Iris pigment epithelial cell (primary cell): Measurements from ENCODE around the gene MYO1B.
"Not testable (repeated sequence)": the region's sequence is repeated elsewhere in the genome, so short reads cannot be mapped to it uniquely, and the experiment has no call there.

Experiments used
- DNase-seq: peaks from one replicate; pipeline ENCODE4 v3.0.0-alpha.2; 2011; ENCODE audit warnings: low read depth

The MYO1B gene

GRCh38 chr2:191405546-191405945 is 160.3 kb downstream of the MYO1B start:
- DNase-seq: no peak

DNA sequence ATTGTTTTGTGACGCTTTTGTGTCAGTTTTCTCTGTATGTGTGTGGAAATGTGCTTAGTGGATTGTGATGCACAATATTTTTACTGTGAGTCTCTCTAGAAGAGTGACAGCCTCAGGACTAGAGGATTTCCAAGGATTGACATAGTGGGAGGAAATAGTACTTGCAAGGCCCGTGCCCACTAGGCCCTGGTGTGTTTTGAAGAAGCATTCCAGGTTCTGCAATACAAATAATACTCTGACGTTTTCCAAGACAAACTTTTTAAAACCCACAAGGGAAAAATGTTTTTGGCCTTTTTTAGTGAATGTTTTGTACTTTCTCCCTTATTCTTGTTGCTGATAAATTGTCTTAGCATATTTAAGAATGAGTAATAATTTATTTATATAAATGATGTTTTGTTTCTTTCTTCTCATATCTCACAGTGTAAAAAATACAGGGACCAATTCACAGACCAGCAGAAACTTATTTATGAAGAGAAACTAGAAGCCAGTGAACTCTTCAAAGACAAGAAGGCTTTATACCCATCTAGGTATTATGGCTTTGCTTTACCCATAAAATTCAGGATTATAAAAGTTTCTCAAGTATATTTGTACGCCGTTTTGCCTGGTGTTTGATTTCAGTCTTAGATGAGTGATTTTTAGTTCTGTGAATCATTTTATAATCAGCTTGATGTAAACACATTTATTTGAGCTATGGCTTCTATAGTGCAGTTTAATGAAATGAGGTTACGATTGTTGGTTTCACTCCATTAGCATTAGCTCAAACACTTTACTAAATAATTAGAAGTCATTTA is 165.6 kb downstream of the MYO1B start:
- DNase-seq: no peak

DNA sequence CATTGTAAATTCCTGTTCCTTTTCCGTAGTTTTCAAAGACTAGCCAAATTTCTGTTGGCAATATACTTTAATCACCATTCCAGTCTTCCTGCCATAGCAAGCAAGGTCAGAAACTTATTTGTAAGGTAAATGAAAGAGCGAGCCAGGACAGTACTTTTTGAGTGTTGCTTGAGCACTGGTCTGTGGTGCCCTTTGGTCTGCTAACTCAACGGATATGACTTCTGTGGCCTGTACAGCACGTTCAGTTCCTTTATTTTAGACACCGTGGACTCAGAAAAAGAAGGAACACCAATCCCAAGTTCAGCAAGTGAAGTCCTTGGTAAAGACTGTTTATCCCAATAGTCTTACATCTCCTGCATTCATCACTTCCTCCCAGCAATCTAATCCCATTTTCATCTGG is 166.3 kb downstream of the MYO1B start:
- no peak for DNase-seq

DNA sequence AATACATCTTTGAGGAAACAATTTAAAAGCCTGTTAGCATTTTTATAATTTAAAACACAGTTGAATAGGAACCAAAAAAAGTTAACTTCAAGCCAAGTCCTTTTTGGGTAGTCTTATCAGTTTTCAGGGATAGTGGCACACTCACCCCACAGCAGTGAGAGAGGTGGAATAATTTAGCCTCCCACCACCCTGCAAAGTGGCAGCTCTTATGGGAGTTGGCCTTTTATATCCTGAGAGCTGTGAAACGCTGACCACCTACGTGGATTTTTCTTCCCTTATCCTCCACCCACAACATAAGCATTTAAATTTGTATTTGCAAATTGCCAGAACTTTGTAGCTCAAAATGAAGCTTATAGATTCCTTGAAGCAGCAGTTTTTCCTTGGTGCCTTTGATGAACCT is 167.1 kb downstream of the MYO1B start:
- no peak for DNase-seq

DNA sequence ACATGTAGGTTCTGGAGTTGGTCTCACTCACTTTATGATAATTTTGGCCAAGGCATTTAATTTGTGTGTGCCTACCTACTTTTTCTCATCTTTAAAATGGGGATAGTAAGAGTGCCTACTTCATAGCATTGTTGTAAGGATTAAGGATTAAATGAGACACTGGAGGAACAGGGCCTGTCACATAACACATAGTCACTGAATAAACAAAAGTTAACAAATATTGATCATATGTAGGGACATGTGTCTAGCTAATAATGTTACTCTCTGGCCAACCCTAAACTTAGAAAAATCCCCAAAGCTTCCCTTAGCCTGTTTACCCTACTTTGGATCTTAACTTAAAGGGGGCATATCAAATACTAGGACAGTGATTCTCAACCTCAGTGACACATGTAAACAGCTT is 169.9 kb downstream of the MYO1B start:
- no peak for DNase-seq

GRCh38 chr2:191415858-191416257 is 170.7 kb downstream of the MYO1B start:
- no peak for DNase-seq

GRCh38 chr2:191417746-191418145 is 172.5 kb downstream of the MYO1B start:
- DNase-seq: no peak

DNA sequence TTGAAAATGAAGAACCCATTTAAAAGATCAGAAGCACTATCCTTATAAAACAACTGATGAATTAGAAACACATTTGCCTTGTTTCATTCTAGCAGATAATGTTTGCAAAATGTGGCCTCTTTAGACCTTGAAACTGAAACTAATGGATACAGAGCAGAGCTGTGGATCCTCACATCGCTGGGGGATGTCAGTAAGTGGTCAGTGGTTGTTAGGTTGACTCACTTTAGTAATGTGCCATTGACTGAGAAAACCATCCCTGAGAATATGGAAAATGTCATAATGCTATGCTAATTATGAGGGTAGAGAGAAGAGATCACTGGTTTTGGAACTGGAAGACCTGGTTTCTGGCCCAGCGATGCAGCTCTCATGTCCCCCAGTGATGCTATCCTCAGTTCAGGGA is 176.7 kb downstream of the MYO1B start:
- no peak for DNase-seq

GRCh38 chr2:191427031-191427430 is 181.8 kb downstream of the MYO1B start:
- no peak for DNase-seq

- no peak for DNase-seq
These were observed 182.9 kb downstream of the MYO1B start for GRCh38 chr2:191428141-191428540.

GRCh38 chr2:191430476-191430875 is 185.3 kb downstream of the MYO1B start:
- DNase-seq: no peak

GRCh38 chr2:191432121-191432520 is 186.9 kb downstream of the MYO1B start:
- DNase-seq: no peak

DNA sequence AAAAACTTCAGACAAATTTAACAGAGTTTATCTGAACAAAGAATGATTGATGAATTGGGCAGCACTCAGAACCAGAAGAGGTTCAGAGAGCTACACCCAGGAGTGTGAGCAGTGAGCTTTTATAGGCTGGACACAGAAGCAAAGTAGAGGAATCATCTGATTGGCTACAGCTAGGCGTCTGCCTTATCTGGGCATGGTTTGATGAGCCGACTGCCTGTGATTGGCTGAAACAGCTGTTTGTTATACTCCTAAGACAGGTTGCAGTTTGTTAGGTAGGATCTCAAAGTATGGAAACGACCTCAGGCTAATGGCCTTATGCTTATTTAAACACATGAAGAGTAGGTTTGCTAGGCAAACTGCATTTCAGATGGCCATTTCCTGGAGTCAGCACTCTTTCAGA is 188.9 kb downstream of the MYO1B start:
- no peak for DNase-seq

- DNase-seq: no peak
These were observed 189.9 kb downstream of the MYO1B start for GRCh38 chr2:191435141-191435540.

- no peak for DNase-seq
These were observed 191.3 kb downstream of the MYO1B start for GRCh38 chr2:191436368-191437055.

GRCh38 chr2:191439481-191439880 is 194.3 kb downstream of the MYO1B start:
- DNase-seq: no peak

DNA sequence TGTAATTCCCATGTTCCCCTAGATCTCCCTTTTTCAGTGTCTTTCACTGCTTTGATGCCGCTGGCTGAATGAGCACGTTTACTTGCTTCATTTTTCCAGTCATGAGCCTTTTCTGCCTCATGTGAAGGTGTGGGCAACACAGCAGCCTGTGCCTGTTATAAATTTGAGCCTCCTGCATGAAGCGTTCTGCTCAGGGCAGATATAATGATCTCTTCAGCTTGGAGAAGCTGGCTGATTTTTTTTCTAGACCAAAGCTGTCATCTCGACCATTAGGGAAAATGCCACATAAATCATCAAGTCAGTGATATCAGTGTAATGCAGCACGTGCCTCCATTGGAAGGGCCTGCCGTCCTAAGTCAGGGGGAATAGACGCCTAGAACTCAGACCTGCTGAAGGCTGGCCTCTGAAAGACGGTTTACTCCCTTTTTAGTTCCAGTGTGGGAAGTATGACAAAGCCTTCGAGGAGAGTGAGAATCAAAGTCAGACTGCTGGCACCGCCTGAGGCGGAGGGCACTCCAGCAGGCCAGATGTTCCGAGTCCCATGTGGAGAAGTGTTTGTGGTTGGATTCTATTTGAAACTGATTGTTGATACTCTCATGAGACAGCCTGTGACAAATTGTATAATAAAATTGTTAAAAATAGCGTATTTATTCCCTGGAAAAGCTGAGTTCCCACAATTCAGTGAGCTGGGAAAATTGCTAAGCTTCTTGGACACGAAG is 196.5 kb downstream of the MYO1B start:
- no peak for DNase-seq

DNA sequence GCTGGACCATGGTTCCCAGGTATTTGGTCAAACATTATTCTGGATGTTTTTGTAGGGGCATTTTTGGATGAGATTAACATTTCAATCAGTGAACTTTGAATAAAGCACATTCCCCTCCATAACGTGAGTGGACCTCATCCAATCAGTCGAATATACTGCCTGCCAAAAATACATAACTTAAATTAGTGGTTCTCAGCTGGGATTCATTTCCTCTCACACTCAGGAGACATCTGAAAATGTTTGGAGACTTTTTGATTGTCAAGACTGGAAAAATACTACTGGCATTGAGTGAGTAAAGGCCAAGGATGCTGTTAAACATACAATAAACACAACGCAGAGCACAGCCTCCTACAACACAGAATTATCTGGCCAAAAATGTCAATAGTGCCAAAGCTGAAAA is 198.2 kb downstream of the MYO1B start:
- no peak for DNase-seq

DNA sequence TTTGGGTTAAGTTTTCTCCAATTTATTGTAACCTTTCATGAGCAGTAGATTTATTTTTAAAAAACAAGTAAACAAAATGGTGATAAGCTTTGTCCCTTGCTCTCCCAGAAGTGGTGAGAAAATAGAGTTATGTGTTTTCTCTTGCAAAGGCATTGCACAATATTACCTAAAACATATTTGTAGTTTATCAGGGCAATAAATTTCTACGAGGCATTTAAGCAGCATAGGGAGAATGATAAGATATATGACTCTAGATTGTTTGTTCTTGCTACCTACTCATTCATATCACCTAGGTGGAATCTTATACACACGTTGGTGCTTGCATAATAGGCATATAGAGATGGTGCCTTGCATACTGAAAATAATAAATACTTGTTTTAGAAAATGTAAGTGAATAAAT is 201.7 kb downstream of the MYO1B start:
- no peak for DNase-seq

- no peak for DNase-seq
These were observed 205.9 kb downstream of the MYO1B start for GRCh38 chr2:191451116-191451515.

DNA sequence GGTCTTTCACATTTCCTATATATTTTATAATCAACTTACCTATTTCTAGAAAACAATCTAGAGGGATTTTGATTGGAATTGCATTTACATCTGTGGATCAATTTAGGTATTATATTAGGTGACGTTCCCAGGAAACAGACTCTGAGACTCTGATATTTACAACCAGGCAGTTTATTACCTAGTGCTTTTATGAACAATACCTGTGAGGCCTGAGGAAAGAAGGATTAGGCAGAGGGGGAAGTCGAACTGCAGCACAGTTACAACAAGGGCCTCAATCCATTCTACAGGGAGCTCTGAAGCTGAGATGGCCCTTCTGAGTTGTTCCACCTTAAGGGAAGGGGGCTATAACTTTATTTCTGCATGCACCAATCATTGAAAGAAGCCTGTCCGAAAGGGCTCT is 206.9 kb downstream of the MYO1B start:
- no peak for DNase-seq

GRCh38 chr2:191453761-191454160 is 208.6 kb downstream of the MYO1B start:
- DNase-seq: no peak

DNA sequence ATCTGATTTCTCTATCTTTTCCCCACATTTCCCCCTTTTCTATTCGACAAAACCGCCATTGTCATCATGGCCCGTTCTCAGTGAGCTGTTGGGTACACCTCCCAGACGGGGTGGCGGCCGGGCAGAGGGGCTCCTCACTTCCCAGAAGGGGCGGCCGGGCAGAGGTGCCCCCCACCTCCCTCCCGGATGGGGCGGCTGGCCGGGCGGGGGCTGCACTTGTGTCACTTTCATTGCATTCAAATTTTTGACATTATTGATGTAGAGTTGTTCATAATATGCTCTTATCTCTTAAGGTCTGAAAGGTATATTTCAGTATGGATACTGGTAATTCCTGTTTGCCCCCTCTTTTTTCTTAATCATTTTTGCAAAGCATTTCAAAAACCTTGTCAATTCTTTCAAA is 211.3 kb downstream of the MYO1B start:
- DNase-seq: not testable (repeated sequence)
